HL-60 (cell line): ENCODE measurements around the gene OR4F6.

Source experiments
- GABPA ChIP-seq: IDR thresholded peaks from 2 replicates; pipeline ENCODE4 v1.6.1; 2012; ENCODE audit warnings: low read depth
- POLR2AphosphoS5 ChIP-seq: IDR thresholded peaks from 2 replicates; pipeline ENCODE4 v1.6.1; 2012; ENCODE audit warnings: low read depth
- TF ChIP-seq, protein P1 (sequence below): IDR thresholded peaks from one replicate; pipeline ENCODE4 v1.5.1; 2011; ENCODE audit warnings: low read length, control low read depth, inconsistent platforms; ENCODE audit not compliant: insufficient read depth

DNA sequence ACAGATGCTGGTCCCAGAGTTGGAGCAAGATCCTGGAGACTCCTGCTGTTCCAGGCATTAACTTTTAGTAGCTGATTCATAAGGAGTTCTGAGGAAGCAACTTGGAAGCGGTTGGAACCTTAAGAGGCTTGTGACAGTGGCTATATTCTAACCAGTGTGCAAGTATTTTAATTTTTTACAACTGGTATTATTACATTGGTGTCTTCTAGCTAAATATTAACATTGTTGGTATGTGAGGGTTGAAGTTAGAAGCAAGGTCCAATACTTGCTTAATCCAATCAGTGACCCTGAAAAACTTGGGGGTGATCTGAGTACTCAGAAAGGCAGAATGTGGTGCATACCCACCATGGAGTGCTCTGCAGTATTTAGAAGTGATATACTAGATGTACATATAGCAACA, 7.1 kb downstream of the OR4F6 start:
- TF ChIP-seq, protein P1, sequence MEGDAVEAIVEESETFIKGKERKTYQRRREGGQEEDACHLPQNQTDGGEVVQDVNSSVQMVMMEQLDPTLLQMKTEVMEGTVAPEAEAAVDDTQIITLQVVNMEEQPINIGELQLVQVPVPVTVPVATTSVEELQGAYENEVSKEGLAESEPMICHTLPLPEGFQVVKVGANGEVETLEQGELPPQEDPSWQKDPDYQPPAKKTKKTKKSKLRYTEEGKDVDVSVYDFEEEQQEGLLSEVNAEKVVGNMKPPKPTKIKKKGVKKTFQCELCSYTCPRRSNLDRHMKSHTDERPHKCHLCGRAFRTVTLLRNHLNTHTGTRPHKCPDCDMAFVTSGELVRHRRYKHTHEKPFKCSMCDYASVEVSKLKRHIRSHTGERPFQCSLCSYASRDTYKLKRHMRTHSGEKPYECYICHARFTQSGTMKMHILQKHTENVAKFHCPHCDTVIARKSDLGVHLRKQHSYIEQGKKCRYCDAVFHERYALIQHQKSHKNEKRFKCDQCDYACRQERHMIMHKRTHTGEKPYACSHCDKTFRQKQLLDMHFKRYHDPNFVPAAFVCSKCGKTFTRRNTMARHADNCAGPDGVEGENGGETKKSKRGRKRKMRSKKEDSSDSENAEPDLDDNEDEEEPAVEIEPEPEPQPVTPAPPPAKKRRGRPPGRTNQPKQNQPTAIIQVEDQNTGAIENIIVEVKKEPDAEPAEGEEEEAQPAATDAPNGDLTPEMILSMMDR = no peak
- TF ChIP-seq GABPA (no peak), POLR2AphosphoS5 (no peak)
